ENCODE results near the gene TMEM178B. TPM values are rescaled to one million over a fixed set of nuclear protein-coding genes. Genes with fewer than 3 reads are reported as not detected.

The TMEM178B gene
- total and polyA plus RNA-seq, 9 of the 15 experiments (the other 6 are each of a cell fraction or from before 2014, with no cell fraction given) = under 0.01 to 0.03 (median 0.01) TPM; not detected in 5

DNA sequence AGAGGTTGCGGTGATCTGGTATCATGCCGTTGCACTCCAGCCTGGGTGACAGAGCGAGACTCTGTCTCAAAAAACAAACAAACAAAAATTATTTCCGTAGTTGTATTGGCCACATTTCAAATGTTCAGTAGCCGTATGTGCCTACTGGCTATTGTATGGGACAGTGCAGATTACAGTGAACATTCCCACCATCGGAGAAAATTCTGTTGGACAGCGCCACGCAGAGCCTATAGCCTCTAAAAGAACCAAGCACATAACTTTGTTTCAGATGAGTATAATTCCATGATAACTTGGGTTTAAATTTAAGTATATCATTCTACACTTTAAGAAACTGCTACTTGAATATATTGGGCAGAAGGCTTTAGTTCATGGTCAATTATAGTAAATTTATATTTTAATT, 5.4 kb downstream of the TMEM178B start:
- TF ChIP-seq, protein P1, sequence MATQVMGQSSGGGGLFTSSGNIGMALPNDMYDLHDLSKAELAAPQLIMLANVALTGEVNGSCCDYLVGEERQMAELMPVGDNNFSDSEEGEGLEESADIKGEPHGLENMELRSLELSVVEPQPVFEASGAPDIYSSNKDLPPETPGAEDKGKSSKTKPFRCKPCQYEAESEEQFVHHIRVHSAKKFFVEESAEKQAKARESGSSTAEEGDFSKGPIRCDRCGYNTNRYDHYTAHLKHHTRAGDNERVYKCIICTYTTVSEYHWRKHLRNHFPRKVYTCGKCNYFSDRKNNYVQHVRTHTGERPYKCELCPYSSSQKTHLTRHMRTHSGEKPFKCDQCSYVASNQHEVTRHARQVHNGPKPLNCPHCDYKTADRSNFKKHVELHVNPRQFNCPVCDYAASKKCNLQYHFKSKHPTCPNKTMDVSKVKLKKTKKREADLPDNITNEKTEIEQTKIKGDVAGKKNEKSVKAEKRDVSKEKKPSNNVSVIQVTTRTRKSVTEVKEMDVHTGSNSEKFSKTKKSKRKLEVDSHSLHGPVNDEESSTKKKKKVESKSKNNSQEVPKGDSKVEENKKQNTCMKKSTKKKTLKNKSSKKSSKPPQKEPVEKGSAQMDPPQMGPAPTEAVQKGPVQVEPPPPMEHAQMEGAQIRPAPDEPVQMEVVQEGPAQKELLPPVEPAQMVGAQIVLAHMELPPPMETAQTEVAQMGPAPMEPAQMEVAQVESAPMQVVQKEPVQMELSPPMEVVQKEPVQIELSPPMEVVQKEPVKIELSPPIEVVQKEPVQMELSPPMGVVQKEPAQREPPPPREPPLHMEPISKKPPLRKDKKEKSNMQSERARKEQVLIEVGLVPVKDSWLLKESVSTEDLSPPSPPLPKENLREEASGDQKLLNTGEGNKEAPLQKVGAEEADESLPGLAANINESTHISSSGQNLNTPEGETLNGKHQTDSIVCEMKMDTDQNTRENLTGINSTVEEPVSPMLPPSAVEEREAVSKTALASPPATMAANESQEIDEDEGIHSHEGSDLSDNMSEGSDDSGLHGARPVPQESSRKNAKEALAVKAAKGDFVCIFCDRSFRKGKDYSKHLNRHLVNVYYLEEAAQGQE (IDR thresholded peaks at IDR 0.05; ENCODE audit: borderline replicate concordance) = peak; percentile 62
- TF ChIP-seq, protein P1 (CRISPR knock-in tag; IDR thresholded peaks at IDR 0.05; ENCODE audit: low read depth) = no peak
- TF ChIP-seq TAL1 (IDR thresholded peaks at IDR 0.05) = no peak
- peaks cover 16 to 25% of the 10 kb centered on the region in 2 experiments for H3K27me3 ChIP-seq (ENCODE audit: control insufficient read depth in 2 of 2, insufficient read depth in 2 of 2, low read length in 2 of 2)
- H3K79me2 ChIP-seq (ENCODE audit: control insufficient read depth, insufficient read depth, low read length) = no peaks in the 10 kb centered on the region
- no peaks in the 10 kb centered on the region for H3K9me1 ChIP-seq (ENCODE audit: control insufficient read depth, insufficient read depth, low read length)
- H3K27ac ChIP-seq (ENCODE audit: extremely low read depth, low read depth, low read length) = no peak overlapping the region
- H3K9ac ChIP-seq (ENCODE audit: insufficient read depth in 1 of 2, low read depth in 2 of 2, low read length in 2 of 2) = no peak overlapping the region
- no peak overlapping the region for H3K4me3 ChIP-seq
- in situ Hi-C loops (cut with MboI) (no loop called here), intact Hi-C loops (cut with micrococcal nuclease) (loop anchor here (10.0 kb wide), 1 partner anchor 576 kb away; no protein-coding TSS in a partner anchor)
- H4K20me1 ChIP-seq (replicated peaks; ENCODE audit: control insufficient read depth, insufficient read depth, low read length) = no peaks in the 10 kb centered on the region
- DNase-seq (ENCODE audit: extremely low read depth in 1 of 4, low spot score in 3 of 4) = no peak
- under 1% methylated on average over 8 of the region's 8 CpGs for WGBS (ENCODE audit: insufficient coverage, low coverage, missing lambda C conversion rate)
- ChIA-PET POLR2A (no interaction called here), CTCF (ENCODE audit: low intra/inter-chr PET ratio) (no interaction called here)
- ATAC-seq = peak; percentile 54; the same call in 1 of the 3 replicates
- H3K9me3 ChIP-seq (replicated peaks; ENCODE audit: control insufficient read depth, insufficient read depth, low read depth, low read length) = no peaks in the 10 kb centered on the region
- no peaks in the 10 kb centered on the region for H3K36me3 ChIP-seq (ENCODE audit: control insufficient read depth, insufficient read depth, low read length)
- peaks cover 0 to 4% of the 10 kb centered on the region in 2 experiments; a peak in 2 of 5 replicates for H3K4me1 ChIP-seq (replicated peaks in 1 of 2; ENCODE audit: control insufficient read depth in 2 of 2, insufficient read depth in 2 of 2, low read length in 2 of 2)
- H3K4me2 ChIP-seq (ENCODE audit: insufficient read depth, low read length) = no peak overlapping the region
- BruUV-seq (replicated peaks) = no TSS peak
- no peak overlapping the region for H2AFZ ChIP-seq (ENCODE audit: low read depth, low read length)
- FAIRE-seq = no peak
